Stomach (tissue), 4 donors: ENCODE measurements around the gene HBQ1.

ENCODE experiments used
- EP300 ChIP-seq: sonication (generic); formaldehyde crosslinking; IDR thresholded peaks from one replicate; pipeline ENCODE4 v1.6.1; 2017; ENCODE audit warnings: antibody characterized with exemption
- POLR2A ChIP-seq, 4 donors: fragments of 450-650 bp; IDR thresholded peaks; one replicate each; pipeline ENCODE4 v1.6.1; 2016; ENCODE audit warnings: antibody characterized with exemption in 4 of 4, control low read depth in 2 of 4, mild to moderate bottlenecking in 1 of 4, moderate library complexity in 1 of 4
- POLR2AphosphoS5 ChIP-seq, 3 donors: sonication (generic); formaldehyde crosslinking; IDR thresholded peaks; one replicate each; pipeline ENCODE4 v1.6.1; 2016; ENCODE audit warnings: antibody characterized with exemption in 3 of 3
- TF ChIP-seq, protein P1 (sequence below), 7 experiments: fragments of 450-650 bp in 4 of 7; fragments of 200-600 bp in 3 of 7; sonication (generic) in 3 of 7; IDR thresholded peaks; one replicate each; pipeline ENCODE4 v1.5.1; 2016 to 2019; ENCODE audit warnings: antibody characterized with exemption in 7 of 7, control low read depth in 2 of 7, mild to moderate bottlenecking in 1 of 7

DNA sequence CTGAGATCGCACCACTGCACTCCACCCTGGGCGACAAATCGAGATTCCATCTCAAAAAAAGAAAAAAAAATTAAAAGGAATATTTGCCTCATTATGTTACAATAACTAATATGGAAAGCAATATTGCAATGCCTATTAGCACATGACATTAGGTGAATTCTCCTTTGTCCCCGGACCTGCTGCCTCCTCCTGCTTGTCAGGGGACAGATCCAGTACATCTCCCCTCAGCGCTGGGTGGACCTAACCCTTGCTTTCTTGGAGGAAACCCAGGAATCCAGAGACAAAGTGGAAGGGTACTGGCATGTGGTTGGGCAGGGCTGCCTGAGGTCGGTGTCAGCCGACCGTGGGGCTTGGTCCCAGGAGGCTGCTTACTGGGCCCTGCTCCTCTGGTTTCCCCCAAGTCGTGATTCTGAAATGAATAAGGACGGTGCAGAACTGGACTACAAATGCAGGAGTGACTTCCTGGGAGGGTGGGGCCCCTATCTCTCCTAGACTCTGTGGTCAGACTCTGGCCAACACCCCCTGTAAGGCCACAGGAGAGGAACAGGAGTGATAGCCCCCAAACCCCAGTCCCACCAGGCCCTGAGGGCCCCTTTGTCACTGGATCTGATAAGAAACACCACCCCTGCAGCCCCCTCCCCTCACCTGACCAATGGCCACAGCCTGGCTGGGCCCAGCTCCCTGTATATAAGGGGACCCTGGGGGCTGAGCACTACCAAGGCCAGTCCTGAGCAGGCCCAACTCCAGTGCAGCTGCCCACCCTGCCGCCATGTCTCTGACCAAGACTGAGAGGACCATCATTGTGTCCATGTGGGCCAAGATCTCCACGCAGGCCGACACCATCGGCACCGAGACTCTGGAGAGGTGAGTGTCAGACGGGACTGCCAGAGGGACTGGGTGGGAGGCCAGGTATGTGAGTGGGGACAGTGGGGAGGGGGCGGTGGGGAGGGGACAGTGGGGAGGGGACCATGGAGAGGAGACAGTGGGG is 27.8 kb upstream of the HBQ1 start, which contains the start of gene HBZ:
- TF ChIP-seq, protein P1, sequence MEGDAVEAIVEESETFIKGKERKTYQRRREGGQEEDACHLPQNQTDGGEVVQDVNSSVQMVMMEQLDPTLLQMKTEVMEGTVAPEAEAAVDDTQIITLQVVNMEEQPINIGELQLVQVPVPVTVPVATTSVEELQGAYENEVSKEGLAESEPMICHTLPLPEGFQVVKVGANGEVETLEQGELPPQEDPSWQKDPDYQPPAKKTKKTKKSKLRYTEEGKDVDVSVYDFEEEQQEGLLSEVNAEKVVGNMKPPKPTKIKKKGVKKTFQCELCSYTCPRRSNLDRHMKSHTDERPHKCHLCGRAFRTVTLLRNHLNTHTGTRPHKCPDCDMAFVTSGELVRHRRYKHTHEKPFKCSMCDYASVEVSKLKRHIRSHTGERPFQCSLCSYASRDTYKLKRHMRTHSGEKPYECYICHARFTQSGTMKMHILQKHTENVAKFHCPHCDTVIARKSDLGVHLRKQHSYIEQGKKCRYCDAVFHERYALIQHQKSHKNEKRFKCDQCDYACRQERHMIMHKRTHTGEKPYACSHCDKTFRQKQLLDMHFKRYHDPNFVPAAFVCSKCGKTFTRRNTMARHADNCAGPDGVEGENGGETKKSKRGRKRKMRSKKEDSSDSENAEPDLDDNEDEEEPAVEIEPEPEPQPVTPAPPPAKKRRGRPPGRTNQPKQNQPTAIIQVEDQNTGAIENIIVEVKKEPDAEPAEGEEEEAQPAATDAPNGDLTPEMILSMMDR (IDR thresholded peaks at IDR 0.05): no peak
- TF ChIP-seq POLR2A (IDR thresholded peaks at IDR 0.05): no peak
- no peak for TF ChIP-seq POLR2AphosphoS5 (IDR thresholded peaks at IDR 0.05)
- TF ChIP-seq EP300: no peak
